GM18520 (cell line): ENCODE data around the gene LIPJ.
A peak's percentile ranks its signal among the peaks of the same experiment; 100 is the strongest.

ENCODE experiments used
- ATAC-seq: cut with Tn5 transposase; IDR thresholded peaks from one replicate; pipeline ENCODE4 v1.9.1; 2021; ENCODE audit not compliant: unreplicated experiment

Gene LIPJ, protein sequence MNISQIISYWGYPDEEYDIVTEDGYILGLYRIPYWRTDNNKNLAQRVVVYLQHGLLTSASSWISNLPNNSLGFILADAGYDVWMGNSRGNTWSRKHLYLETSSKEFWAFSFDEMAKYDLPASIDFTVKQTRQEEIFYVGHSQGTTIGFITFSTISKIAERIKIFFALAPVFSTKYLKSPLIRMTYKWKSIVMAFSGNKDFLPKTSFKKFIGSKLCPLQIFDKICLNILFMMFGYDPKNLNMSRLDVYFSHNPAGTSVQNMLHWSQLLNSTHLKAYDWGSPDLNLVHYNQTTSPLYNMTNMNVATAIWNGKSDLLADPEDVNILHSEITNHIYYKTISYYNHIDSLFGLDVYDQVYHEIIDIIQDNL

DNA sequence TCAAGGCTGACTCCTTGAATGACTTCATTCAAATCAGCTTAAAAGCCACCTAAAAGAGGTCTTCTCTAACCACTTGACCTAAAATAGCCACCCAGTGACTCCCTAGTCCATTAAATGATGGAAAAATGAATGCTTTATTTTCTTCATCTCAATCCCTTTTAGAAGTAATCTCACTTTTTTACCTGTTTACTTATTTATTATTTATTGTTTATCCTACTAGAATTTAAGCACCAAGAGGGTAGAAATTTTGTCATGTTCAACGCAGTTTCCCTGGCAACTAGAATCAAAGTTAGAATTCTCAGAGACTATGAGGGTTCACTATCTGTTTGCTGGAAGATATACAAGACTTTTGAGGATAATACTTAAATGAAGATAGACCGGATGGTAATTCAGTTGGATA lies at the start of gene LIPJ:
TSS of gene LIPJ (plus strand) at position 301 of the 400 bp plus-strand sequence. CDS start 3,926 bp downstream, outside the sequence.
- no peak for ATAC-seq

DNA sequence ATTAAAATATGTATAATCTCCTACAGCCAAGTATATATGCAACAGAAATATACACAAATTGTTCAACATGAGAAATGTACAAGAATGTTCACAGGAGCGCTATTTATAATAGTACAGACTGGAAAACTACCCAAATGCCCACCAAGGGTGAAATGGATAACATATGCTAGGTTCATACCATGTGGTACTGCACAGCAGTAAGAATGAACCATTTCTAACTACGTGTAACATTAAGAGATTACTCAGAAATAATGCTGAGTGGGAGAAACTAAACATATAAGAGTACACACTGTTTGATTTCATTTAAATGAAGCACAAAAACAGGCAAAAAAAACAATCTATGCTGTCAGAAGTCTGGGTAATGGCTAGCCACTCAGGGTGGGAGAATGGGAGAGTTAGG lies 49.2 kb upstream of the LIPJ start:
- no peak for ATAC-seq

DNA sequence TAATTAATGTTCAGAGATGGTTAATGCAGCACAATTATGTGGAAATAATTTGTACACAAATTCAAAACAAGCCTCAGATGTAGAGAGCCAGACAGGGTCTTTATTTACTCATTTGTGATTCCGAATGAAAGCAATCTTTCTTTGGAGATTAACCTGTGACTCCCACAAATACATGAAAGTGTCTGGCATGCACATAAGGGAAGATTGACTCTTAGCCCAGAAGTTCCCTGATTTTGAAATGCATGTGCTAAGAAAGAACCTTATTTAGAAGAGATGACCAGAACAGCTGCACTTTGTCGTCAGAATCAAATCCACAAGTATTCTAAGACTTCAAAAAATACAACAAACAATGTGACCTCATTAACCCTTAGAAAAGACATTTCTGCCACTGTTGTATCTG lies 48.5 kb upstream of the LIPJ start:
- ATAC-seq = no peak

DNA sequence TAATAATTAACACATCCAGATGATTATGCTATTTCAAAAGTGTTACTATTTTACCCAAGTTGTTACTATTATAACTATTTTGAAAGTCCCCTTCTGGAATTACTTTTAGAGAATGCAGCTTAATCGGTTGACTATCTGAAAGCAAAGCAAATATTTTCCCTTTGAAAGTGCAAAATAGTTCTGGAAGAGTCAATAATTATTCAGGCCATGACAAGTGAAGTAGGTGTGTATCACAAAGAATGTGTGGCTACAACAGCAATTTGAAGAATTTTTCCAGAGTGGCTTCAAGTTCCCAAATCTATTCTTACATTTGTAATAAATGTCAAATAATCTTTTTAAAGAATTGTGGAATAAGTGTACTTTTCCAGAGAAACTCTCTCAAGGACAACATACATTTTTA lies 46.2 kb upstream of the LIPJ start:
- no peak for ATAC-seq

DNA sequence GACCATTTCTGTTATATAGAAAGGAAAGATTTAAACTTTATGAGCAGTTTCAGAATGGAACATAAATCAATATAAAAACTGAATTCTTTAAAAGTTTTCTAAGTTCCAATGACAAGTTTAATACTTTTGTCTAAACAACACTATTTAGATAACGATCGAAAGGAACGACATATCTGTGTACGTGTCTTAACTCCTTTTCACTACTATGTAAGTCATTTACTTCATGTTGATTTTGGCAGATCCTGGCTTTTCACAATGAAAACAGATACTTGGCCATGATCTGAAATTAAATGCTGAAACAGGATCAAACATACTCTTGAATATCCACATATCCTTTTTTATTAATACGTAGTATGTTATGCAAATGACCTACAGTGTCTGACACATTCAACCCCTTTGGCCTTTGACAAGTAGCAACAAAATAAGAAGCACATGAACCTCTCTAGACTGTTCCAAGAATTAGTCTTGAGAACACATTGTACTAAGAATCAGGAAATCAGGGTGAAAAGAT lies 45.4 kb upstream of the LIPJ start:
- ATAC-seq = no peak

DNA sequence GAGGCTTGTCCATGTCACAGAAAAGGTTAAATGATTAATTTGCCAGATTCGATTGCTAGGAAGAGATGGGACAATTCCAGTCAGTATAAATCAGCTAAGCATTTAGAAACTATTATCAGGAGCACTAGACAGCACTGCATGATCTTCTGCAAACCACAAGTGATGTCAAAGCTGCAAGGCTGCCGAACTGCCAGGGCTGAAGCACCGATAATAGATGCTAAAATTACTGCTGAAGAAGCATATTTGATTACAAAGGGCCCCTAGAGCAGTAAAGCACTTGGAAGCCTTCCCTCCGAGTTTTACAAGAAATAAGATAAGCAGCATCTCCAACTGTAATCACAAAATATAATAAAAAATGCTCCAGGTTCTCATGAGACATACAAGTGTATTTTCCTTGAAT lies 44.0 kb upstream of the LIPJ start:
- no peak for ATAC-seq

DNA sequence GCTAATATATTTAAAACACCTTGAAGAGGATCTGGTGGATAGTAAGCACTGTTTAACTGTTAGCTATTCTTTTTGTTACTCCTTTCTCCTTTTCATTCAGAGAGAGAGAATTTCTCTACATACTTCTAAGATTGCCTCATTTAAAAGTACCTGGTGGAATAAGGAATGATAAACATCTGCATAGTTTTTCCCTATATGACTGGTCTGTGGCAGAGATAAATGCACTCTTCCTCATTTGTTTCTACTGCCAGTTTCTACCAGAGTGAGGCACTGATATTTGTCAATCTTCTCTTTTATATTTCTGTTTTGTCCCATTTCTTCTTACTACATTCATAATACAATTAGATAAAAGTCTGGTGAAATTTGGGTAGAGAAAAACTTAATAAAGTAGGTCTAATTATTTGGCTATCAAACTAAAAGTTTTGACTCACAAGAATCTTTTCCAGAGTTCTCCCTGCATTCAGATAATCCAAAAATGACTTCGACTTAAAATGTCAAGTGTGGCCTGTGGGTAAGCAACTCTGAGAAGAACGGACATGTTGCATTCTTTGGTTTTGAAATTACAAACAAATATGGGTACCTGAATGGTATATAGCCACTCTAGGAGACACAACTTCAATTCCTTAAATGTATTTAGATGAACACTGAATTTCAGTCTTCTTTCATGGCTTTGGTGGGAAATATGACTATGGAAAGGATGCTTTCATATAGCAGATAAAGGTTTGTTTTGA lies 42.3 kb upstream of the LIPJ start:
- ATAC-seq = peak; percentile 44

DNA sequence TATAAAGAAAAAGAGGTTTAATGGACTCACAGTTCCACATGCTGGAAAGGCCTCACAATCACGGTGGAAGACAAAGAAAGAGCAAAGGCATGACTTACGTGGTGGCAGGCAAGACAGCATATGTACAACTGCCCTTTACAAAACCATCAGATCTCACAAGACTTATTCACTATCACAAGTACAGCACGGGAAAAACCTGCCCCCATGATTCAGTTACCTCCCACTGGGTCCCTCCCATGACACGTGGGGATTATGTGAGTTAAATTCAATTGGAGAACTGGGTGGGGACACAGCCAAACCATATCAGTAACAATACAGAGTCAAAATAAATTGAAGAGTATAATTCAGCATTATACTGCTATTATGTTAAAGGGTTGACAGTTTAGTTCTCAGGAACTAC lies 41.2 kb upstream of the LIPJ start:
- ATAC-seq = no peak

DNA sequence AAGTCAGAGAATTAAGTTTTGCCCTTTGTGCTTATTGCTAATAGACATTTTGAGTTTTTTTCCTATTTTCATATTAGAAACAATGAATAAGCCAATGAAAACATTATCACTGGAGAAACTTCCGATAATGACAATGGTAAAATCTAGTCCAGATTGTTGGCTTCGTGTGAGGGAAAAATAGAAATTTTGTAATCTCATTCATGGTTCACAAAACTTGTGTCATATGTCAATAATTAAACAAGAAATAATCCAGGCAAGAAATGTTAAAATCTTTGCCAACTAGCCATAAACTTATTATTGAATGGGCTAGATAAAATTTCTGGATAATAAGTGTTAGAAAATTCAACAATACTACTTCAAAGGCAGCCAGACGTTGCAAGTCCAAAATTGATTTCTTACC lies 40.1 kb upstream of the LIPJ start:
- no peak for ATAC-seq

DNA sequence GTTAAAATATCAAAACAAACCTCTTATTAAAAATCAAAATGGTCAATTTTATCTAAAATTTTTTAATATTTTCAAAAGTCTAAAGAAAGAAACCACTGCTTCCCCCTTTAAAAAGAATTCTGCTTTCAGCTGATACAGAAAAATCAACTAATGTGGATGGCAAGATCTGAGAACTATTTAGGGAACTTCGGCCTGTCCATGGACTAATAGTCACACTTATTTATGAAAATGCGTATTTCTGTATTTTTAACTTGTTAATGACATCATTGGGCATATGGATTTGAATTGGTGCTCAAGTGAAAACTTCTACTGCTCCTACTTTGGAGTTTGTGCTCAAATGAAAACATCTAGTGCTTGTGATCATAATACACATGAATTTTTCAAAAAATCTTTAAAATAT lies 35.3 kb upstream of the LIPJ start:
- ATAC-seq = no peak

DNA sequence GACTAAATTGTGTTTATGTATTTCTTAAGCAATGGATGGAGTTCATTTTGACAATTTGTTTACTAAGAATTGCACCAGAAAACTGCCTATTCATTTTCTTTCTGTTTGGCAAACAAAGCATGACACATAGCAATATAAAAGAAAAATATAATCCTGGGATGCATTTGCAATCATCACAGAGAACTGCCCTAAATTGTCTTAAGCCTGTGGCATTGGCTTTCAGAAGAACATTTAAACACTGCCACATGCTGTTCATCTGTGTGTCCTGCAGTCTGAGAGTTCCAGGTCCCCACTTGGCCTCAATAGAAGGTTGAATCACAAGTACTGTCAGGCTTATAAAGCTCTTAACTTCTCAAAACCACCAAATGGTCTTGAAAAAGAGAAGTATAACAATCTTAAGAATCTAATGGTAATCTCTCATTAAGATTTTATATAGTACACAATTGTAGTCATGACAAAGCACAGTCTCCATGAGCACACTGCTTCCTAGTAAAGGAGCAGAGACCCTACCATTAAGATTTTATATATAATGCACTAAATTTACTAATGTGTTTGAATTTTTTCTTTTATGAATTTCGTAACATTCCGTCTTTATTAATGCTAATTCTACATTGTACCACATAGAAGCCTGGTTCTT lies 33.3 kb upstream of the LIPJ start:
- ATAC-seq = peak; percentile 88

DNA sequence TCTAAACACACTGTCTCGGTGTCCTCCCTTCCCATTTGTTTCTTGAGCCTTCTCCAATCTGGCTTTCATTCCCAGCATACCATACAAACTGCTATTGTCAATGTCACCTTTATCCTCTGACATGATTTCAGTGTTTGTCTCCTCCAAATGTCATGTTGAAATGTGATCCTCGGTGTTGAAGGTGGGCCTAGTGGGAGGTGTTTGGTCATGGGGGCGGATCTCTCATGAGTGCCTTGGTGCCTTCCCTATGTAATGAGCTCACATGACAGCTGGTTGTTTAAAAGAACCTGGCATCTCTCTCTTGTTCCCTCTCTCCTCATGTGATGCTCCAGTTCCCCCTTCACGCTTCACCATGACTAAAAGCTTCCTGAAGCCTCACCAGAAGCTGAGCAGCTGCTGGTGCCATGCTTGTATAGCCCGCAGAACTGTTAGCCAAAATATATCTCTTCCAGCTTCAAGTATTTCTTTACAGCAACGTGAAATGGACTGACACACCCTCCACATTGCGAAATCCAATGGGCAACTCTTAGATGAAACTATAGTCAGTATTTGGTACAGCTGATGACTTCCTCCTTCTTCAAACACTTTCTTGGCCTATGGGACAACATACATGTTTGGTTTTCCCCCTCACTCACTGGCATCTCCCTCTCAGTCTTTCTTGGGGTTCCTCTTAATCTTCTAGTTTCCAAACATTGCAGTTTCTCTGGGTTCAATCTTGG lies 31.2 kb upstream of the LIPJ start:
- ATAC-seq = no peak

DNA sequence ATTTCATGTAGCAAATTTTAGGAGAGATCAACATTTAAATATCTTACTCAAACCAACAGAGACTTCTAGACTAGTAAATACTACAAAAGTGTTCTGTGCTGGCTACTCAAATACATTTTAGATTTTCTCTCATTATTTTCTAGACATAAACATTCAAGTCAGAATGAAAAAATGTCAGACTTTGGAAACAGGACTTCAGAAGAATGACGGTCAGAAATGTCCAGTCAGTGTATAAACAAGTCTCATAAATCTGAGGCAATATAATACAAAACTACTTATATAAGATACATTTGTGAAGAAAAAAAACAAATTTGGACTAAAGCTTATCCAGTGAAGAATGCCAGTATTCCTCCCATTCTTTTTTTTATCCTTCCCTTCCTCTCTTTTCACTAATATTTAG lies 29.3 kb upstream of the LIPJ start:
- no peak for ATAC-seq

DNA sequence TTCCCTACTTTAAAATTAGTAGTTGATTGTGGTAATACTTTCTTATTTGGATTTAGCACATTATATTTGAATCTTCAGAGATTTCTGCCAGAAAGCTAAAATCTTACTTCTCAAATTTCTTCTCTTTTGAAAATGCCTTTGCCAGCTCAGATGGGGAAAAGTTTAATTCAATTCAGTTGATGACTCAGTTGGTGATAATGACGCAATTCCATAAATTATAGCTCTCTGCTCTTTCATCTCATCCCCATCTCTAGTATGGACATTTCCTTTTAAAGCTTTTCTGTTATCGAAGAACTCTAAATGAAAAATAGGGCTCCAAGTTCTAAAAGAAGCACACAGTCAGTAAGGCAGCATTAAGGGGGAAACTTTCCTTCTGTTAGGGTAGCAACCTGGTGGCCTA lies 28.9 kb upstream of the LIPJ start:
- no peak for ATAC-seq

DNA sequence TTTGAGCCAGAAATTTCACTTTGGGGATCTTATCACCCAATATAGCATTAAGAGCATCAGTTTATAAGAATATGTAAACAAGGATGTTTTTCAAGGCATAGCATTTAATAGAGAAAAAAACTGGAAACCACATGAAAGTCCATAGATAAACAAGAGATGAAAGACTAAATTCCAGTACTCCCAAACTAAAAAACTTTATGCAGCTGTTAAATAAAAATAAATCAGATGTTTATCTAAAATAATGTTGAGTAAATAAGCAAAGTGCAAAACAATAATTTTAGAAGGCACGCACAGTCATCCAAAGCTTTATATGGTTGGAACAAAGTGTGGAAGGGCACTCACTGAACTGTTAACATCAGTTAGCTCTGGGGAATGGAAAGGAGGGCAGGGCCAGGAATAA lies 24.4 kb upstream of the LIPJ start:
- no peak for ATAC-seq

DNA sequence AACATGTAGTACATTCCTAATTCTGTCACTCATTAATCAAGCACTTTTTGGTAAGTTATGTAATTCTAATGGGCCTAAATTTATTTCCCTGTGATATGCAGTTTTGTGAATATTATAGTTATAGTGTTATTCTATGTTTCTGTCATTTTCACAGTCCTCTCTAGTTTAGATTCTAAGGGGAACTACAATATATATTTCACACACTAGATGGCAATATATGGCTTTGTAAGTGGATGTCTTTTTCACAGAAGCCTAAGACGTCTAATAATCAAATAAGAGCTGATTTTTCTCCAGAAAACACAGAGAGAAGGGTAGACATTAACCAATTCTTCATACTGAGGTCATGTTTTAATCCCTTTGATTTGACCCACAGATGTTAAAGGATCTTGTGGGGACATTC lies 21.5 kb upstream of the LIPJ start:
- no peak for ATAC-seq

DNA sequence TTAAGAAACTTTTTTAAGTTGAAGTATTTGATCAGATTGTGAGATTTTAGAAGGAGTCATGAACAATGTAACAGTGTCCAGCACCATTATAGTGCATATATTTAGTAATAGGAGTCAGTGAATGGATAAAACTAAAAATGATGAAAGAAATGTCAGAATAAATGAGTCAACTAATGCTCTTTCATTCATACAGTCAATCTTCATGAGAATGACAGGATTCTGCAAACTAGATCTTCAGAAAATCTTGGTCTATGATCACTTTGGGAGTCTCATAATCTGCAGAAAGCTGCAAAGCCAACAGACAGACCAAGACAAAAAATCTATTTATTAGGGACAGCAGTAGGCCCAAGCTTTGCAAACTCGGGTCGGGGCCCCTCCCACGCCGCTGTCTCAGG lies 4.2 kb upstream of the LIPJ start:
- ATAC-seq = no peak

DNA sequence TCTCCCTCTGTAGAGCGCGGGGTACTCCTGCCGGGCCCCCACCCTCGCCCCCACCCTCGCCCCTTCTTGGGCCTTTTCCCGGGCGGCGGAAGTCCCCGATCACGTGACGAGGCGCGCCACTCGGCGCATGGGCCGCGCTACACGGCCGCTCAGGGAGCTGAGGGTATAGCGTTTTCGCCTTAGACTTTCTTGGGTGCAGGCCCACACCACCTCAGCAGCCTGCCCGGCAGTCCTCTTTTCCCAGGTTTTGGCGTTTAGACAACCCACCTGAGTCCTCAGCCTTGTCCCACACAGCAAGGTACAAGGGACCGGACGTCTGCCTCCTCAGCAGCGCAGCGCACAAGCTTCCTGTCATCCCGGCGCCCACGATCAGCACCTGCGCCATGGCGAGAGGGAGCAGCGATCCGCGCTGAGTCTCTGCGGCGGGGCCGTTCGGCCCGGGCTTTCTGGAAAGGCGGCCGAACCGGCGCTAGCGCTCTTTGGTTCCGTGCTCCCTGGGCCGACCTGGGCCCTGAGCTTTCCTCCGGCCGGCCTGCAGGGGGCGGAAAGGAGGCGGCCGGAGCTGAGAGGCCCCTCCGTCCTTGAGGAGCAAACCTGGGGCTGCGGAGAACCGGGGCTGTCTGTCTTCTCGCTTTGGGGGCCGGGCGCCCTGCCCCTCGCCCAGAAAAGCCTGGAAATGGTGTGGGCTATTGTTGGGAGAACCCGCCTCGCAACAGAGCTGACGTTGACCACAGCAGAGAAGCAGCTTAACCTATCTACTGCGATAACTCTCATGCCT lies 3.6 kb upstream of the LIPJ start, which contains the start of gene RNLS:
TSS of gene RNLS (minus strand) at position 513 of the 778 bp plus-strand sequence.
- ATAC-seq = peak; percentile 51

DNA sequence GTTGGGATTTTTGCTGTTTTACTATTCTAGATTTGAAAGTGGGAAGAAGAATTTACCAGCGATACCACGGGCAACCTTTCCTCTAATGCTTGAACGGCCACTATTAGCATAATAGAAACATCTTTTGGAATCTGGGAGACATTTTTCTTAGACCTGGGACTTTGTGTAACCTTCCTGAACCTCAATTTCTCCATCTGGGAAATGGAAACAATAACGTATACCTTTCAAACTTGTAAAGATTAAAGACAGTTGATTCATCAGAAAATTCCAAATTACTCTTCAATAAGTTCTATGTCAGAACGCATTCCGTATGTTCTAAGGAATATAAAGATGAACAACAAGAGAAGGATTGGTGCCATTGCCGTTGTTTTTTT lies 3.0 kb upstream of the LIPJ start:
- ATAC-seq = no peak

DNA sequence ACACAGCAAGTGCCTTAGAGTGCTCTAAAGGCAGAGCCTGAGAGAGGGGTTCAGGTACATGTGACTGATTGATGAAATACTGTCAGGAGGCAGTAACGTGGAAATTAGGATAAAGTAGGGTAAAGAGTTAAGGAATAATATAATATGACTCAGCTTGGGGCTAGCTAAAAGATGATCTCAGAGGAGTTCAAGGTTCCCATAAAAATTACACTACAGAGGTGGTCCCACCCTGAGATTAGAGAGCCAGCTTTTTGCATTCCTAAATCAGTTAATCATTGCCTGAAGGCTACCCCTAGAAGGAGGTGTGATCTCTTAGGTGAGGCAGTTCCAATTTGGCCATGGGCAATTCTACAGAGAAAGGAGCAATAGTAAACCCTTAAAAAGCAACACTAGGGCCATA lies 5.8 kb downstream of the LIPJ start:
- no peak for ATAC-seq
